ENCODE measurements around the gene EXOSC10.

DNA sequence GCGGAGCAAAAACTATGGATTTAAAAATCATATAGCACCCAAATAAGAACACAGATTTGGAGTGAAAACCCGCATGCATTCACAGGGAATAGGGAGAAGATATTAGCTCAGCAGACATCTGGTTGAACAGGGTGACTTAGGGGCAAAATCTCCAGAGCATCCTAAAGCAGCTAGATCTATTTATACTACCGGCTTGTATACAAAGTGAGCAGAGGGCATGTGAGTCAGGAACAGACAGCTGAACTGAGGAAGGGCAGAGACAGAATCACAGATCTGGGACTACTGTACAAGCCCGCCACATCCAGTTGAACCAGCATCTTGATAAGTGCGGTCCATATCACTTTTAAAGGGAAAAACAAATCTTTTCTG lies 35.2 kb upstream of the EXOSC10 start:
- TF ChIP-seq, protein P1, sequence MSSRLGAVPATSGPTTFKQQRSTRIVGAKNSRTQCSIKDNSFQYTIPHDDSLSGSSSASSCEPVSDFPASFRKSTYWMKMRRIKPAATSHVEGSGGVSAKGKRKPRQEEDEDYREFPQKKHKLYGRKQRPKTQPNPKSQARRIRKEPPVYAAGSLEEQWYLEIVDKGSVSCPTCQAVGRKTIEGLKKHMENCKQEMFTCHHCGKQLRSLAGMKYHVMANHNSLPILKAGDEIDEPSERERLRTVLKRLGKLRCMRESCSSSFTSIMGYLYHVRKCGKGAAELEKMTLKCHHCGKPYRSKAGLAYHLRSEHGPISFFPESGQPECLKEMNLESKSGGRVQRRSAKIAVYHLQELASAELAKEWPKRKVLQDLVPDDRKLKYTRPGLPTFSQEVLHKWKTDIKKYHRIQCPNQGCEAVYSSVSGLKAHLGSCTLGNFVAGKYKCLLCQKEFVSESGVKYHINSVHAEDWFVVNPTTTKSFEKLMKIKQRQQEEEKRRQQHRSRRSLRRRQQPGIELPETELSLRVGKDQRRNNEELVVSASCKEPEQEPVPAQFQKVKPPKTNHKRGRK (tag; IDR thresholded peaks at IDR 0.05): no peak
- TF ChIP-seq GABPB1 (CRISPR knock-in tag; IDR thresholded peaks at IDR 0.05) (no peak), NR2C2 (CRISPR knock-in tag; IDR thresholded peaks at IDR 0.05) (no peak), NR2C2 (tag; IDR thresholded peaks at IDR 0.05) (no peak), IRF2 (CRISPR knock-in tag; IDR thresholded peaks at IDR 0.05) (no peak), ZBTB11 (CRISPR knock-in tag; IDR thresholded peaks at IDR 0.05) (no peak), ZNF780A (CRISPR knock-in tag; IDR thresholded peaks at IDR 0.05) (no peak), ZNF277 (CRISPR knock-in tag; IDR thresholded peaks at IDR 0.05; ENCODE audit: borderline replicate concordance) (no peak), SAFB2 (IDR thresholded peaks at IDR 0.05; ENCODE audit: borderline replicate concordance, low read depth, low read length, severe bottlenecking) (no peak), ZBTB1 (CRISPR knock-in tag; IDR thresholded peaks at IDR 0.05; ENCODE audit: borderline replicate concordance, low read depth) (no peak), CHD2 (IDR thresholded peaks at IDR 0.05; ENCODE audit: low read depth, low read length) (no peak), CXXC5 (CRISPR knock-in tag; IDR thresholded peaks at IDR 0.05) (no peak)
- TF ChIP-seq, protein P2, sequence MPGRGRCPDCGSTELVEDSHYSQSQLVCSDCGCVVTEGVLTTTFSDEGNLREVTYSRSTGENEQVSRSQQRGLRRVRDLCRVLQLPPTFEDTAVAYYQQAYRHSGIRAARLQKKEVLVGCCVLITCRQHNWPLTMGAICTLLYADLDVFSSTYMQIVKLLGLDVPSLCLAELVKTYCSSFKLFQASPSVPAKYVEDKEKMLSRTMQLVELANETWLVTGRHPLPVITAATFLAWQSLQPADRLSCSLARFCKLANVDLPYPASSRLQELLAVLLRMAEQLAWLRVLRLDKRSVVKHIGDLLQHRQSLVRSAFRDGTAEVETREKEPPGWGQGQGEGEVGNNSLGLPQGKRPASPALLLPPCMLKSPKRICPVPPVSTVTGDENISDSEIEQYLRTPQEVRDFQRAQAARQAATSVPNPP (IDR thresholded peaks at IDR 0.05; ENCODE audit: borderline replicate concordance, insufficient read depth, insufficient read length): no peak
- TF ChIP-seq, protein P3, sequence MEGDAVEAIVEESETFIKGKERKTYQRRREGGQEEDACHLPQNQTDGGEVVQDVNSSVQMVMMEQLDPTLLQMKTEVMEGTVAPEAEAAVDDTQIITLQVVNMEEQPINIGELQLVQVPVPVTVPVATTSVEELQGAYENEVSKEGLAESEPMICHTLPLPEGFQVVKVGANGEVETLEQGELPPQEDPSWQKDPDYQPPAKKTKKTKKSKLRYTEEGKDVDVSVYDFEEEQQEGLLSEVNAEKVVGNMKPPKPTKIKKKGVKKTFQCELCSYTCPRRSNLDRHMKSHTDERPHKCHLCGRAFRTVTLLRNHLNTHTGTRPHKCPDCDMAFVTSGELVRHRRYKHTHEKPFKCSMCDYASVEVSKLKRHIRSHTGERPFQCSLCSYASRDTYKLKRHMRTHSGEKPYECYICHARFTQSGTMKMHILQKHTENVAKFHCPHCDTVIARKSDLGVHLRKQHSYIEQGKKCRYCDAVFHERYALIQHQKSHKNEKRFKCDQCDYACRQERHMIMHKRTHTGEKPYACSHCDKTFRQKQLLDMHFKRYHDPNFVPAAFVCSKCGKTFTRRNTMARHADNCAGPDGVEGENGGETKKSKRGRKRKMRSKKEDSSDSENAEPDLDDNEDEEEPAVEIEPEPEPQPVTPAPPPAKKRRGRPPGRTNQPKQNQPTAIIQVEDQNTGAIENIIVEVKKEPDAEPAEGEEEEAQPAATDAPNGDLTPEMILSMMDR (IDR thresholded peaks at IDR 0.05 in 2 of 3, conservative IDR thresholded peaks at IDR 0.05 in 1 of 3; ENCODE audit: insufficient read depth in 2 of 3, low read depth in 1 of 3, low read length in 3 of 3): no peak

Data from K562 (cell line).